Large intestine (tissue), 3 donors: Measurements from ENCODE around the gene OR5M8. TPM values are rescaled to one million over a fixed set of nuclear protein-coding genes. Genes with fewer than 3 reads are reported as not detected.

Experiments
- DNase-seq, 2 donors: peaks; one replicate each; pipeline versions ENCODE4 v3.0.0 to v3.0.0-alpha.2; 2013
- H3K27ac ChIP-seq: one replicate; pipeline ENCODE4 v1.5.1; 2013; ENCODE audit warnings: low read length
- H3K27me3 ChIP-seq: 2 replicates; pipeline ENCODE4 v1.6.1; 2013; ENCODE audit warnings: low read length; ENCODE audit not compliant: control insufficient read depth, insufficient read depth
- H3K36me3 ChIP-seq: 2 replicates; pipeline ENCODE4 v1.6.1; 2013; ENCODE audit warnings: low read length; ENCODE audit not compliant: control insufficient read depth, insufficient read depth
- H3K4me1 ChIP-seq: one replicate; pipeline ENCODE4 v1.6.1; 2013; ENCODE audit warnings: low read length; ENCODE audit not compliant: control insufficient read depth, insufficient read depth
- H3K4me3 ChIP-seq: one replicate; pipeline ENCODE4 v1.5.1; 2013; ENCODE audit warnings: low read length
- H3K9me3 ChIP-seq: one replicate; pipeline ENCODE4 v1.6.1; 2013; ENCODE audit warnings: mild to moderate bottlenecking, low read depth, low read length, moderate library complexity; ENCODE audit not compliant: control insufficient read depth
- WGBS: methylation state at CpG from one replicate; pipeline ENCODE4 v1.1.5; 2013; ENCODE audit warnings: low lambda C conversion rate; ENCODE audit not compliant: insufficient coverage; 5-methylcytosine and 5-hydroxymethylcytosine counted together
- polyA plus RNA-seq: library from polyadenylated mRNA; unstranded; fragments of 120-200 nt; gene quantifications from one replicate; pipeline ENCODE4 v1.2.1, GENCODE V29; 2013

Gene OR5M8
- polyA plus RNA-seq, 1 donor: not detected

DNA sequence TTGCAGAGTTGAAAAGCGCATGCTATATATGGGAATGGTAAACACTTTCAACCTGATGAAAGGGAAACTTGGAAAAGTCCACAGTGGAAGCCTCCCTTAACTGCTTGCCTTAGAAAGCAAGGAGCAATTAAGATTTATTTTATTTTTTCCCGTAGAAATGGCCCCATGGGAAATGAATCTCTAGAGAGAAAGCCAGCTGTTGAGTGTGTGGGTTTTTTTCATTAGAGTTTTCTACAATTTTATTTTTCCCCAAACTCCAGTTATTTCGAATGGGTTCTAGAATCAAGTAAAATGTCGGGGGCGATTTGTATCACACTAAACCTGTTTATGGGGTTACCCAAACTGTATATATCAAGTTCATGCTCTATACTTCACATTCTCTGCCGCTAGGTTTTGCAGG is 17.9 kb downstream of the OR5M8 start, which contains the start of gene OR5M3:
Gene OR5M3 (minus strand): TSS at position 101 of the 400 bp plus-strand sequence. CDS start 2,855 bp downstream, outside the sequence.
- H3K9me3 ChIP-seq: no peaks in the 10 kb centered on the region
- WGBS: 96% methylated on average over 2 of the region's 6 CpGs
- peaks cover 10% of the 10 kb centered on the region for H3K4me1 ChIP-seq
- no peak for DNase-seq
- H3K4me3 ChIP-seq: no peak within 1 kb of the TSS
- H3K27ac ChIP-seq: no peak within 1 kb of the TSS
- H3K36me3 ChIP-seq: no peaks in the 10 kb centered on the region
- no peaks in the 10 kb centered on the region for H3K27me3 ChIP-seq

DNA sequence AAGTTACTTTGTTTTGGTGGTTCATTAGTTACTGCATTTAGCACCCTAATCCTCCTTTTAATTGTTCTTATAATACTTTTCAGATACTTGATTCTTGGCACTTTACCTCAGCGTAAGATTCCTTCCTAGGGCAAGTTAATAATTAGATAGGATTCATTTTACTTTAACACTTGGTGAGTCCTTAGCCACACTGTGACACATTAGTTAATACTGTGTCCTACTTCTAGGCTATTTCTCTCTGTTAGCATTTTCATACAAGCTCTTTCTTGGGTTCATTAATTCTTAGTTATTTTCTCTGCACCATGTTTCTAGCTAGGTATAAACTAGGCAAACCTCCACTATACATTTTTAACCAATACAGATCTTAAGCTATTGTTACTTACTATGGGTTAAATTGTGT is 34.1 kb downstream of the OR5M8 start:
- no CpG with 5 or more reads among the region's 1 CpG for WGBS
- DNase-seq: no peak
- no peaks in the 10 kb centered on the region for H3K9me3 ChIP-seq
- no peaks in the 10 kb centered on the region for H3K27me3 ChIP-seq
- H3K36me3 ChIP-seq: no peaks in the 10 kb centered on the region
- no peak overlapping the region for H3K27ac ChIP-seq
- H3K4me1 ChIP-seq: no peaks in the 10 kb centered on the region
- H3K4me3 ChIP-seq: no peak overlapping the region

DNA sequence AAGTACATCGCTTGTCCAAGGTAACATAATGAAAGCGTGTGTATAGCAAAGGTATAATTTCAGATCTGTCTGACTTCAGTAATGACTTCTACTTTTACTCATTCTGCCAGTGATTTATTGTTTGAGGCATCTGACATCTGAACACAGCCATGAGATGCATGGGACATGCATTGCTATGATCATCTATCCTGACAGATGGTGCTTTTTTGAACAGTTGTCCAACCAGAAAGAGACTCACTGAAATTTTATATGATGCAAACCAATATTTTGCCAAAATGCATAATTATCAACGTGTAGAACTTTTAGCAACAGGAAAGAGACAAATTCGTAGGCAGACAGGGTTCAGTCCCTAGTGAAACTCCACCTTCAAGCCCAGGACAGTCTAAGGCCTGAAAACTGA is 37.6 kb downstream of the OR5M8 start:
- H3K4me1 ChIP-seq: no peaks in the 10 kb centered on the region
- 100% methylated on average over 1 of the region's 4 CpGs for WGBS
- H3K36me3 ChIP-seq: no peaks in the 10 kb centered on the region
- no peak overlapping the region for H3K4me3 ChIP-seq
- no peak overlapping the region for H3K27ac ChIP-seq
- H3K27me3 ChIP-seq: no peaks in the 10 kb centered on the region
- H3K9me3 ChIP-seq: no peaks in the 10 kb centered on the region
- no peak for DNase-seq

Other genes starting within 250 kb of the OR5M8 start
- gene OR5T3, start 239.1 kb downstream of the OR5M8 start, polyA plus RNA-seq: not detected
- gene OR5T1, start 217.2 kb downstream of the OR5M8 start, polyA plus RNA-seq: not detected
- not detected for gene OR8H1, start 199.1 kb downstream of the OR5M8 start, polyA plus RNA-seq
- not detected for gene OR8K3, start 176.2 kb downstream of the OR5M8 start, polyA plus RNA-seq
- not detected for gene OR8K1, start 145.3 kb downstream of the OR5M8 start, polyA plus RNA-seq
- gene OR8J1, start 137.1 kb downstream of the OR5M8 start, polyA plus RNA-seq: not detected
- not detected for gene OR8U1, start 115.7 kb downstream of the OR5M8 start, polyA plus RNA-seq
- not detected for gene OR5AL1, start 78.7 kb downstream of the OR5M8 start, polyA plus RNA-seq
- gene OR5M3, start 18.0 kb downstream of the OR5M8 start, polyA plus RNA-seq: not detected
- gene OR5M11, start 51.9 kb upstream of the OR5M8 start, polyA plus RNA-seq: not detected
- gene OR5M10, start 86.4 kb upstream of the OR5M8 start, polyA plus RNA-seq: not detected
- not detected for gene OR5M1, start 123.5 kb upstream of the OR5M8 start, polyA plus RNA-seq
- gene OR5AP2, start 151.1 kb upstream of the OR5M8 start, polyA plus RNA-seq: not detected
- gene OR5AR1, start 172.3 kb upstream of the OR5M8 start, polyA plus RNA-seq: not detected
- 0.28 TPM for gene OR9G1, start 207.7 kb upstream of the OR5M8 start, polyA plus RNA-seq